ENCODE measurements around the gene LOXL4.
"Not testable (repeated sequence)": the region's sequence is repeated elsewhere in the genome, so short reads cannot be mapped to it uniquely, and the experiment has no call there.

Gene LOXL4

GRCh38 chr10:98244586-98244985, 23.4 kb downstream of the LOXL4 start:
- no peak for DNase-seq (ENCODE audit: low read depth in 2 of 2)

- DNase-seq (ENCODE audit: low read depth in 2 of 2) = no peak
Observed at GRCh38 chr10:98244141-98244540, 23.9 kb downstream of the LOXL4 start.

- DNase-seq (ENCODE audit: low read depth in 2 of 2) = no peak
Observed at GRCh38 chr10:98242823-98243222, 25.2 kb downstream of the LOXL4 start.

GRCh38 chr10:98240524-98240923, 27.5 kb downstream of the LOXL4 start:
- no peak for DNase-seq (ENCODE audit: low read depth in 2 of 2)

- no peak for DNase-seq (ENCODE audit: low read depth in 2 of 2)
Observed at GRCh38 chr10:98238391-98238790, 29.6 kb downstream of the LOXL4 start.

- no peak for DNase-seq (ENCODE audit: low read depth in 2 of 2)
Observed at GRCh38 chr10:98236862-98237261, 31.1 kb downstream of the LOXL4 start.

- DNase-seq (ENCODE audit: low read depth in 2 of 2) = no peak
Observed at GRCh38 chr10:98235846-98236245, 32.1 kb downstream of the LOXL4 start.

GRCh38 chr10:98231417-98231816, 36.6 kb downstream of the LOXL4 start:
- no peak for DNase-seq (ENCODE audit: low read depth in 2 of 2)

GRCh38 chr10:98228266-98228665, 39.7 kb downstream of the LOXL4 start:
- DNase-seq (ENCODE audit: low read depth in 2 of 2) = not testable (repeated sequence)

- not testable (repeated sequence) for DNase-seq (ENCODE audit: low read depth in 2 of 2)
Observed at GRCh38 chr10:98227713-98228112, 40.3 kb downstream of the LOXL4 start.

GRCh38 chr10:98226508-98227144, 41.4 kb downstream of the LOXL4 start:
- DNase-seq (ENCODE audit: low read depth in 2 of 2) = no peak

GRCh38 chr10:98224996-98225395, 43.0 kb downstream of the LOXL4 start:
- DNase-seq (ENCODE audit: low read depth in 2 of 2) = no peak

GRCh38 chr10:98224509-98224908, 43.5 kb downstream of the LOXL4 start:
- DNase-seq (ENCODE audit: low read depth in 2 of 2) = no peak

- DNase-seq (ENCODE audit: low read depth in 2 of 2) = no peak
Observed at GRCh38 chr10:98223874-98224273, 44.1 kb downstream of the LOXL4 start.

- no peak for DNase-seq (ENCODE audit: low read depth in 2 of 2)
Observed at GRCh38 chr10:98217801-98218200, 50.2 kb downstream of the LOXL4 start.

- no peak for DNase-seq (ENCODE audit: low read depth in 2 of 2)
Observed at GRCh38 chr10:98215373-98215772, 52.6 kb downstream of the LOXL4 start.

GRCh38 chr10:98213740-98214139, 54.3 kb downstream of the LOXL4 start:
- DNase-seq (ENCODE audit: low read depth in 2 of 2) = no peak

- DNase-seq (ENCODE audit: low read depth in 2 of 2) = no peak
Observed at GRCh38 chr10:98212196-98212595, 55.8 kb downstream of the LOXL4 start.

GRCh38 chr10:98209441-98209840, 58.6 kb downstream of the LOXL4 start:
- DNase-seq (ENCODE audit: low read depth in 2 of 2) = no peak

GRCh38 chr10:98208925-98209324, 59.1 kb downstream of the LOXL4 start:
- no peak for DNase-seq (ENCODE audit: low read depth in 2 of 2)

GRCh38 chr10:98205351-98205750, 62.6 kb downstream of the LOXL4 start:
- no peak for DNase-seq (ENCODE audit: low read depth in 2 of 2)

- no peak for DNase-seq (ENCODE audit: low read depth in 2 of 2)
Observed at GRCh38 chr10:98202378-98202777, 65.6 kb downstream of the LOXL4 start.

GRCh38 chr10:98201760-98202159, 66.2 kb downstream of the LOXL4 start:
- no peak for DNase-seq (ENCODE audit: low read depth in 2 of 2)

Data from stimulated activated CD4-positive, alpha-beta T cell treated with anti-CD3 and anti-CD28 coated beads, Interleukin-1b, Interleukin-23, amount 100 ng/mL, for 1 hour (primary cell).